COLO829 (cell line): Measurements from ENCODE around the gene BNIP5.

Experiments
- DNase-seq: peaks from one replicate; pipeline ENCODE4 v3.0.0; 2012; ENCODE audit warnings: low spot score

The BNIP5 gene

GRCh38 chr6:36296240-36296639 lies 40.4 kb downstream of the BNIP5 start:
- DNase-seq = no peak

GRCh38 chr6:36292170-36292569 lies 44.5 kb downstream of the BNIP5 start:
- DNase-seq = no peak

GRCh38 chr6:36290668-36291620 lies 45.7 kb downstream of the BNIP5 start:
- DNase-seq = no peak

- no peak for DNase-seq
Observed at GRCh38 chr6:36289281-36289878, 47.3 kb downstream of the BNIP5 start.

GRCh38 chr6:36286858-36287257 lies 49.8 kb downstream of the BNIP5 start:
- no peak for DNase-seq

GRCh38 chr6:36285797-36286196 lies 50.9 kb downstream of the BNIP5 start:
- no peak for DNase-seq

GRCh38 chr6:36285187-36285671 lies 51.5 kb downstream of the BNIP5 start:
- DNase-seq = no peak

- no peak for DNase-seq
Observed at GRCh38 chr6:36284359-36284758, 52.3 kb downstream of the BNIP5 start.

GRCh38 chr6:36283608-36284007 lies 53.1 kb downstream of the BNIP5 start:
- DNase-seq = no peak

- no peak for DNase-seq
Observed at GRCh38 chr6:36280983-36281382, 55.7 kb downstream of the BNIP5 start.

- no peak for DNase-seq
Observed at GRCh38 chr6:36280467-36280866, 56.2 kb downstream of the BNIP5 start.

- DNase-seq = no peak
Observed at GRCh38 chr6:36277946-36278470, 58.7 kb downstream of the BNIP5 start.

- no peak for DNase-seq
Observed at GRCh38 chr6:36276581-36277536, 59.8 kb downstream of the BNIP5 start.

- DNase-seq = no peak
Observed at GRCh38 chr6:36273802-36274514, 62.7 kb downstream of the BNIP5 start.

GRCh38 chr6:36273067-36273466 lies 63.6 kb downstream of the BNIP5 start:
- DNase-seq = no peak

GRCh38 chr6:36272234-36272633 lies 64.5 kb downstream of the BNIP5 start:
- DNase-seq = no peak

GRCh38 chr6:36269834-36270705 lies 66.6 kb downstream of the BNIP5 start, which contains the start of gene PNPLA1:
PNPLA1 (plus strand) TSS chr6:36270060; CDS start chr6:36270460, 400 bp downstream.
- DNase-seq = no peak

GRCh38 chr6:36268478-36269275 lies 68.0 kb downstream of the BNIP5 start:
- DNase-seq = no peak
